Measurements from ENCODE around the gene MDFIC. TPM values are rescaled to one million over a fixed set of nuclear protein-coding genes. Genes with fewer than 3 reads are reported as not detected.

The MDFIC gene
- polyA plus RNA-seq, 1 experiment, result 30.5 TPM

GRCh38 chr7:114931656-114932011 lies 9.7 kb downstream of the MDFIC start:
- TF ChIP-seq CTCF (IDR thresholded peaks at IDR 0.05; ENCODE audit: insufficient read depth, low read depth, low read length), result no peak
- Histone ChIP-seq H3K4me3 (ENCODE audit: low read depth, low read length) (no peak overlapping the region), H3K36me3 (ENCODE audit: control insufficient read depth, insufficient read depth, low read length) (no peaks in the 10 kb centered on the region), H3K27me3 (ENCODE audit: control insufficient read depth, insufficient read depth, low read length) (no peaks in the 10 kb centered on the region)
- CTCF ChIA-PET, result interaction anchor here (1.0 to 1.1 kb wide), 2 partner anchors 15 to 907 kb away, joined by 3 to 4 read pairs; no protein-coding TSS in a partner anchor
- no peak for DNase-seq (ENCODE audit: low read depth)
- POLR2A ChIA-PET, result no interaction called here

DNA sequence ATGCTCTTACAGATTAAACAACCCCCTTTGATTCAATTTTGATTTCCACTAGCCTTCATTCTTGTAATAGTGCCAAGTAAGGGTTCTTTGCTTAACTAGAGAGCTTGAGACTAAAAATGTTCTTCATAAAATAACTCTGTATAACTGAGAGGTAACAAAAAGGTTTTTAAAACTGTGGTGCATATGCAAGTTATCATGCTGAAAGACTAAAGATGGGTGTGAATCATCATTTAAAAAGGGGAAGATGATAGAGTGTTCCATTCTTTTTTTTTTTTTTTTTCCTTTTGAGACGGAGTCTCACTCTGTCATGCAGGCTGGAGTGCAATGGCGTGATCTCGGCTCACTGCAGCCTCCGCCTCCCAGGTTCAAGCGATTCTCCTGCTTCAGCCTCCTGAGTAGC lies 11.1 kb downstream of the MDFIC start:
- no peak for DNase-seq (ENCODE audit: low read depth)
- TF ChIP-seq CTCF (IDR thresholded peaks at IDR 0.05; ENCODE audit: insufficient read depth, low read depth, low read length), result no peak
- H3K36me3 ChIP-seq (ENCODE audit: control insufficient read depth, insufficient read depth, low read length), result no peaks in the 10 kb centered on the region
- H3K4me3 ChIP-seq (ENCODE audit: low read depth, low read length), result no peak overlapping the region
- CTCF ChIA-PET, result interaction anchor here (1.1 kb wide), 1 partner anchor 906 kb away, joined by 3 read pairs; no protein-coding TSS in a partner anchor
- POLR2A ChIA-PET, result no interaction called here
- H3K27me3 ChIP-seq (ENCODE audit: control insufficient read depth, insufficient read depth, low read length), result no peaks in the 10 kb centered on the region

GRCh38 chr7:114933658-114934057 lies 11.8 kb downstream of the MDFIC start:
- no peak overlapping the region for H3K4me3 ChIP-seq (ENCODE audit: low read depth, low read length)
- no peak for TF ChIP-seq CTCF (IDR thresholded peaks at IDR 0.05; ENCODE audit: insufficient read depth, low read depth, low read length)
- no peaks in the 10 kb centered on the region for H3K36me3 ChIP-seq (ENCODE audit: control insufficient read depth, insufficient read depth, low read length)
- ChIA-PET CTCF (no interaction called here), POLR2A (no interaction called here)
- DNase-seq (ENCODE audit: low read depth), result no peak
- no peaks in the 10 kb centered on the region for H3K27me3 ChIP-seq (ENCODE audit: control insufficient read depth, insufficient read depth, low read length)

DNA sequence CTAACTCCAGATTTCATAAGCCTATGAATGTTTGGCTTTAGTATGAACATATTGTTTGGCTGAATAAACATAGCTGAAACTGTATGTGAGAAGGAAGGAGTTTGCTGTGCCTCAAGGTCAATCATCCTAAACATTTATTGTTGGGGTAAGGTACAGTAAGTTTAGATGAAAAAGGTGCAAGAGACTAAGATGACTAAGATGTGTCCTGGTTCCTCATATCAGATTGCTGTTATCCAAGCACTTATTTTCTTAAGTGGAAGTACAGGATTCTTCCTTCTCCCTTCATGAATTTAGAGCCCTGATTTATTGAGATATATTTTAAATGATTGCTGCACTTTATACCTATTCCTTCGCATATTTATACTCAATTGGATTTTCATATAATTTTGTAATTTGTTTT lies 12.2 kb downstream of the MDFIC start:
- POLR2A ChIA-PET, result no interaction called here
- CTCF ChIA-PET, result no interaction called here

DNA sequence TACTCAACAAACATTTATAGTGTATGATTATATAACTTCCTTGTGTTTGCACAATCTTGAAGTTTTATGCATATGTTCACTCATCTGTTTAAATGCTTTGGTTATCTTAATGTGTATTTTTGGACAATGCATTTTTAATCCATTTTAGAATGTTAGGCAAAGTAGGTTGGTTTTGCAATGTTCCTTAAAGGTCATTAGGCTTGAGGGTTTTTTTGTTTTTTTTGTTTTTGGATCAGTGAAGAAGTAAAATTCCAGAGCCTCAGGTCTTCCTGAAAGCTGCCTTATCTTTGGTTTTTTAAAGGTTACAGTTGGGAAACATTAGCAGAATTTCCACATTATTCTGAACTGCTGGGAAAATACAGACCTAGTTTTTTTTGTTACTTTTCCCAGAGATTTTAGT lies 12.8 kb downstream of the MDFIC start:
- no peak overlapping the region for H3K4me3 ChIP-seq (ENCODE audit: low read depth, low read length)
- DNase-seq (ENCODE audit: low read depth), result no peak
- ChIA-PET POLR2A (interaction anchor here (0.6 kb wide), 1 partner anchor 544 kb away, joined by 4 read pairs; no protein-coding TSS in a partner anchor), CTCF (no interaction called here)
- H3K27me3 ChIP-seq (ENCODE audit: control insufficient read depth, insufficient read depth, low read length), result no peaks in the 10 kb centered on the region
- no peak for TF ChIP-seq CTCF (IDR thresholded peaks at IDR 0.05; ENCODE audit: insufficient read depth, low read depth, low read length)
- H3K36me3 ChIP-seq (ENCODE audit: control insufficient read depth, insufficient read depth, low read length), result no peaks in the 10 kb centered on the region

More for the DNA sequence above, 12.2 kb downstream of the MDFIC start:
- H3K4me3 ChIP-seq (ENCODE audit: low read depth, low read length), result no peak overlapping the region
- H3K36me3 ChIP-seq (ENCODE audit: control insufficient read depth, insufficient read depth, low read length), result no peaks in the 10 kb centered on the region
- no peak for DNase-seq (ENCODE audit: low read depth)
- H3K27me3 ChIP-seq (ENCODE audit: control insufficient read depth, insufficient read depth, low read length), result no peaks in the 10 kb centered on the region
- no peak for TF ChIP-seq CTCF (IDR thresholded peaks at IDR 0.05; ENCODE audit: insufficient read depth, low read depth, low read length)
